GM21367 (cell line): Measurements from ENCODE around the gene MAP2K6.

ENCODE experiments used
- ATAC-seq: cut with Tn5 transposase; IDR thresholded peaks from one replicate; pipeline ENCODE4 v1.9.1; 2021; ENCODE audit not compliant: unreplicated experiment

The MAP2K6 gene

GRCh38 chr17:69574257-69575197 lies 160.0 kb downstream of the MAP2K6 start:
- no peak for ATAC-seq

GRCh38 chr17:69575346-69575761 lies 160.9 kb downstream of the MAP2K6 start:
- no peak for ATAC-seq

DNA sequence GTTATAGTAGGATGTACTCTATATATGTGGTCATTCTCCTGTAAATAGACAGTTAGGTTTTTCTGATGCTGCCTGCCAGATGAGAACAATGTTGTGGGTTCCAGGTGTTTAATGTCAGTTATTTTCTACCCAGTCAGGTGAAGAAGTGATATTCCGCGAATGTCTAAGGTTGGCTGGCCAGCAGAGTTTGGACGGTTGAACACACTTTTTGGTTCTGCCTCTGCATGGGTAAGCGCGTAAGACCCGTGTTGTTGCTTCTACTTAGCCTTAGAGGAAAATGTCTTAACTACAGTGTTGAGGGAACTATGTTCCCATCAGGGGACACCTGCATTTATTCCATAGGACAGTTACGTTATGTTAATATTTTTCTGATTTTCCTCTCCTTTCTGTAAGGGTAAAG lies 162.6 kb downstream of the MAP2K6 start:
- ATAC-seq: no peak

DNA sequence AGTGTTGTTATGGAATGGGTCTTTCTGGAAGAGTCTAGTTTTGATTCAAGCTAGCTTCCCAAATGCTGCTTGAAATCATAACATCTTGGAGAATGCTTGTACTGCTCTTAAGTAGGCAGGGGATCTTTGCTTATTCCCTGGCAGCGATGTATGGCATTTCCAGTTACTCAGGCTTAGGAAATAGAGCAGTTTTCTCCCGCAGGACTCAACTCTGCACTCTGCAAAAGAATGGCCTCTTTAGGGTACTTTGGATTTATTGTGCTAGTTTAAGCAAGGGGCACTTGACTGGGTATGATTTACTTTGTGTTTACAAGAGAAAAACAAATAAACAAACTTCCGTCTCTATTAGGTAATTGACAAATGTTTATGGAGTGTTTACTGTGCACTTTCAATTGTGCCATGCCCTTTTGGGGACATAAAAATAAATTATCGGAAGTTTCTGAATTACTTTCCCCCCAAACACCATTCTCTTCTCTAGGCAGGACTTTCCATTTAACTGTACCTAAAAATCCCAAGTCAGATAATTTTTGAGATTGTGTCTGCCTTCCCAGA lies 164.0 kb downstream of the MAP2K6 start:
- ATAC-seq: no peak

- ATAC-seq: no peak
Observed at GRCh38 chr17:69579961-69580677, 165.6 kb downstream of the MAP2K6 start.

DNA sequence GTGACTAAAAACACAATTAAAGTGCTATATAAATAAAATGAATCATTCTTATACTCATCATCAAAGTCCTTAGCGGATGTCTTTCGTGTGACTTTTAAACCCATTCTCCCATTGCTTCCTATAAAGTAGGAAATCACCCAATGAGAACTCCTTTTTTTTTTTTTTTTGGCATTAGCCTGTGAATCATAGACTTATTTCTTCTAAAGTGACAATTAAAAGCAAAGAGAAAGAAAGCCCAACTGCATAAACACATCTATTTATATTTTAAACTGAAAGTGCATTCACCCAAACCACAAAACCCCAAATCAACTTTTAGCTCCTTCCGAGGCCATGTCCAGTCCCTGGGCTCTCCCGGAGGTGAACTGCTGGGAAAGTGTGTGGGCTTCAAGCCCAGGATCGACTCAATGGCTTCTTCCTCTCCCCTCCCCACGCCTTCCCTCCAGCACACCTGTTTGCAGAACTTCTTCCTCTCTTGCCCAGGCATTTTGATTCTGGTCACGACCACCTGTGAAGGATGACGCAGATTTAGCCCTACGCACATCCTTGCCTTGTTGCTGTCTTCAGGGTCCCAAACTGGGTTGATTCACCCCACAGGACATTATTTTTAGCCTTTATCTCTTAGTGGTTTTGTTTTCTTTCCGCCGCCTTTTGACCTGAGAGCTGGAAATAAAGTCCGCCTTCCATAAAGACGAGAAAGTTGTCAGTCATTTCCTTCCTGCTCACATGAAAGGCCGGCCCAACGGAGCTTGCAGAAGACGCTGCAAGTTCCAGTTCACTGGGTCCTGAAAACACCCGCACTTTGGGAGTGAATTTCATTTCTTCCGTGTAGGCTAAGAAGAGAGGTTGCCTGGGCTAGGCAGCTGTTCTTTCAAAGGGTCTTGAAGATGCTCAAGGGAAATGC lies 166.8 kb downstream of the MAP2K6 start:
- ATAC-seq: peak; percentile 77

GRCh38 chr17:69588316-69588715 lies 173.8 kb downstream of the MAP2K6 start:
- ATAC-seq: no peak

DNA sequence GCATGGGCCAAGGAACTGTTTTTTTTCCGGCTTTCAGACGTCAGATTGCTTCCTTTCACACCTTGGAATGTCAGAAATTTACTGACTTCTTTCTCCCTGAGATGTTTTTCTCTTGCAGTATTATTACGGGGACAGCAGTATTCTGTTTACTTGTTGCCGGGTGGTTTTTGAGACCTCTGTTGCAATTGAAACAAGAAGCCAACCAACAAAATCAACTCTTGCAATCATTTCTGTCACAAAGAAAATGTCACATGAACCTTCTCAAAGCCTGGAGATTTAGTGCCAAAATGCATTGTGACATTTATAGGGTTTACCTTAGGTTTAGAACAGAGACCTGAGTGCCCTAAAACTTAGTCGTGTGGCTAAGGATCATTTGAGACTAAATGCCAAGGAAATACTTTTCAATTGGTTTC lies 174.3 kb downstream of the MAP2K6 start:
- no peak for ATAC-seq

GRCh38 chr17:69590671-69591070 lies 176.2 kb downstream of the MAP2K6 start:
- no peak for ATAC-seq

GRCh38 chr17:69592692-69593350 lies 178.3 kb downstream of the MAP2K6 start:
- no peak for ATAC-seq

- ATAC-seq: no peak
Observed at GRCh38 chr17:69593351-69593715, 178.8 kb downstream of the MAP2K6 start.

GRCh38 chr17:69593716-69594115 lies 179.2 kb downstream of the MAP2K6 start:
- ATAC-seq: no peak

GRCh38 chr17:69594641-69595040 lies 180.1 kb downstream of the MAP2K6 start:
- no peak for ATAC-seq

DNA sequence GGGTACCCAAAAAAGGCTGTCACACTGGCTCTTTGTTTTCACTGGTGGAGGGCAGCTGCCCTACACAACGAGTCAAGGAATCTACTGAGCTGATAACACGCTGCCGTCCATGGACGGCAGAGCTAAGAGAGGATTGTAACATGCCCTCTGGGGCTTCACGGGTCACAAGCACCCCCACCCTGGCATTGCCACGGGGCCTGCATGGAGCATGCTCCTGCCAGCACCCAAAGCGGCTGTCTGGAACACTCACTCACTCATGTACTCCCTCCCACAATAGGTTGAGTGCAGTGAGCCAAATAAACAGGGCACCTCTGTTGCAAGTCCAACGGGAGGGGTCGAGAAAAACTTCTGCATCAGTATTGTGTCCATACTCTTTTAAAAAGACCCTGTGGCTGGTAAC lies 181.6 kb downstream of the MAP2K6 start:
- no peak for ATAC-seq

DNA sequence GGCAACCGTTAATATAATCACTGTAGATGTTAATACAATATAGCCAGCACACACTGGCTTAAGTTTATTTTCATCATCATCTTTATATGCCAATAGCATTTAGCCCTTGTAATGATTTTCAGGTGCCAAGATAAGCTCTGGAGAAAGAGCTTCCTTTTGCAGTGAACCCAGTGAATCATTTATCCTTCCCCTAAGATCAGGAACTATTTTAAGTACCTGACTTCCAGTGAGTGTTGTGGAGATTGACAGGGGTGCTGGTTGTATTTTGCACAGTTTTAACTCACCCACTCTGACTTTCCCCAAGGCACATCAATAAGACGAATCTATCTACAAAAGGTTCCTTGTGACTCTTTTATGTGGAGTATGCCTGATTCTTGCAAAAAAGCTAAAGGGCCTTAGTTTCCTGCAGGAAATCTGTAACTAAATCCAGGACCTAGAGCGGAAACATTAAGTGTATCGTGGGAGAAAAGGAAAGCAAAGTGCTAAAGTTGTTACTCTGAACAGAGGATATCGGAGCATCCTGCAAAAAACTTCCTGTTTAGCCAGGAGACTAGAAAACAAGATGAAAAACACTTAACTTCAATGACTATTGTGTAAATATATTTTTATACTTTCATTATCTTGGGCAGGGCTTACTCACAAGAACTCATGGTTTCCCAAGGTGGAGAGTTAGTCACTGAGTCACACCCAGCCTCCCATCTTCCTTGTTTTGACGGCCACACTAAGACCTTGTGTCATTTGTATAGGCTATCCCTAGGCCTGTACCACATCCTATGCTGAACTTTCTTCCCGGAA lies 183.6 kb downstream of the MAP2K6 start:
- ATAC-seq: no peak

DNA sequence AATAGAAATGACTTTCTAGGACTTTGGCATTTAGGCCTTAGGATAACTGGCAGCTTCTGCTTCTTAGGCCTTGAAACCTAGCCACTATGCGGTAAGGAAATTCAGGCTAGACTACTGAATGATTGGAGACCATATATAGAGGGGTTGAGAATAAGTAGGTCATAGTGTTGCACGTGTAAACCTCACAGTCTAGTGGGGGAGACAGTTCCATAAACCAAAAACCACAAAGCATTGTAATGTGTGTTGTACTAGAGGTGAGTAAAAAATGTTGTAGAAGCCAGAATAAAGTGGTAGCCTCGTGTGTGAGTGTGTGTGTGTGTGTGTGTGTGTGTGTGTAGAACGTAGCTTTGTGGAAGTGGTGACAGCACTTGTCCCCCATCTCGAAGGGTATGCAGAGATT lies 188.5 kb downstream of the MAP2K6 start:
- no peak for ATAC-seq
